ENCODE data around the gene NT5DC1.

GRCh38 chr6:116136373-116136772, 35.7 kb downstream of the NT5DC1 start:
- TF ChIP-seq CTCF (IDR thresholded peaks at IDR 0.05): no peak
- TF ChIP-seq EZH2 (IDR thresholded peaks at IDR 0.05; ENCODE audit: borderline replicate concordance, insufficient read depth, low read depth, low read length, poor library complexity, severe bottlenecking): no peak
